Measurements from ENCODE around the gene ADGRL3. TPM values are rescaled to one million over a fixed set of nuclear protein-coding genes. Genes with fewer than 3 reads are reported as not detected.

Gene ADGRL3
- total RNA-seq, 1 donor from 2014 or later = 44.8 TPM

DNA sequence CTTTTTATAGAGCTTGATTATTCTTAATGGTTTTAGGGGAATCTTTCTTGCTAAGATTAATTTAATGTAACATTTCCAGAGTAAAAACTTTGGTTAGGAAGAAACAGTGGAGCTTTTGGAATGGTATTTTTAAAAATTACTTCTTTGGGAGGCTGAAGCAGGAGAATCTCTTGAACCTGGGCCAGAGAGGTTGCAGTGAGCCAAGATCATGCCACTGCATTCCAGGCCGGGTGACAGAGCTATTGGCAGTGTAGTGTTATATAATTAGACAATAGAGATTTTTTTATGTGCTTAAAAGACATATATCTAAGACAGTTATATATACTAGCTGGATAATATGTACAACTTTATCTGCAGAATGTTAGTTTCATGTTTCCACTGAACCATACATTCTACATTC, 585.6 kb downstream of the ADGRL3 start:
- no peak for TF ChIP-seq CTCF (IDR thresholded peaks at IDR 0.05; ENCODE audit: unreplicated experiment)
- no peaks in the 10 kb centered on the region for H3K4me1 Mint-ChIP-seq (ENCODE audit: unreplicated experiment)
- no peak overlapping the region for H3K27ac Mint-ChIP-seq (ENCODE audit: unreplicated experiment)
- no peaks in the 10 kb centered on the region for H3K36me3 Mint-ChIP-seq (ENCODE audit: low read depth, unreplicated experiment)
- H3K9me3 Mint-ChIP-seq (ENCODE audit: unreplicated experiment) = no peaks in the 10 kb centered on the region
- DNase-seq (ENCODE audit: low spot score) = no peak
- no peak overlapping the region for H3K4me3 Mint-ChIP-seq (ENCODE audit: unreplicated experiment)
- no peaks in the 10 kb centered on the region for H3K27me3 Mint-ChIP-seq (ENCODE audit: unreplicated experiment)

DNA sequence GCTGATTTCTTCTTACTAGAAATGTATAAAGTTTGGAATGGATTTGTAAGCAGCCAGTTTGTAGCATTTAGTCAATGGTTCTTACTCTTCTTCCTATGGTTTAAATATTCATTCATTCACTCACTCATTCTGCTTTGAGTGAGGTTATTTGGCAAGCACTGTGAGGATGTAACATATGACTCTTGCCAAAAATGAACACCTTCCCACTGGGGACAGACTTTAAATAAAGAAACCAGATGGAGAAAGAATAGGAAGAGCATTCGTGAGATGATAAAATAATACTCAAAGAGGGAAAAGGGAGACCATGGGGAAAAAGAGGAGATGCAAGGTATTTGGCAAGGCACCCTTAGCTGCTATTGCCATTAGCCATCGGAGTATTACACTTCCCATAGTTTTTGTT, 586.1 kb downstream of the ADGRL3 start:
- H3K4me1 Mint-ChIP-seq (ENCODE audit: unreplicated experiment) = no peaks in the 10 kb centered on the region
- no peaks in the 10 kb centered on the region for H3K27me3 Mint-ChIP-seq (ENCODE audit: unreplicated experiment)
- no peak for DNase-seq (ENCODE audit: low spot score)
- H3K27ac Mint-ChIP-seq (ENCODE audit: unreplicated experiment) = no peak overlapping the region
- H3K36me3 Mint-ChIP-seq (ENCODE audit: low read depth, unreplicated experiment) = no peaks in the 10 kb centered on the region
- TF ChIP-seq CTCF (IDR thresholded peaks at IDR 0.05; ENCODE audit: unreplicated experiment) = no peak
- no peaks in the 10 kb centered on the region for H3K9me3 Mint-ChIP-seq (ENCODE audit: unreplicated experiment)
- no peak overlapping the region for H3K4me3 Mint-ChIP-seq (ENCODE audit: unreplicated experiment)

GRCh38 chr4:61795998-61796397, 595.9 kb downstream of the ADGRL3 start:
- Mint-ChIP-seq H3K4me1 (ENCODE audit: unreplicated experiment) (peaks cover 12% of the 10 kb centered on the region), H3K9me3 (ENCODE audit: unreplicated experiment) (no peaks in the 10 kb centered on the region), H3K4me3 (ENCODE audit: unreplicated experiment) (no peak overlapping the region), H3K36me3 (ENCODE audit: low read depth, unreplicated experiment) (peaks cover 8% of the 10 kb centered on the region), H3K27me3 (ENCODE audit: unreplicated experiment) (peaks cover 4% of the 10 kb centered on the region), H3K27ac (ENCODE audit: unreplicated experiment) (no peak overlapping the region)
- DNase-seq (ENCODE audit: low spot score) = no peak
- no peak for TF ChIP-seq CTCF (IDR thresholded peaks at IDR 0.05; ENCODE audit: unreplicated experiment)

DNA sequence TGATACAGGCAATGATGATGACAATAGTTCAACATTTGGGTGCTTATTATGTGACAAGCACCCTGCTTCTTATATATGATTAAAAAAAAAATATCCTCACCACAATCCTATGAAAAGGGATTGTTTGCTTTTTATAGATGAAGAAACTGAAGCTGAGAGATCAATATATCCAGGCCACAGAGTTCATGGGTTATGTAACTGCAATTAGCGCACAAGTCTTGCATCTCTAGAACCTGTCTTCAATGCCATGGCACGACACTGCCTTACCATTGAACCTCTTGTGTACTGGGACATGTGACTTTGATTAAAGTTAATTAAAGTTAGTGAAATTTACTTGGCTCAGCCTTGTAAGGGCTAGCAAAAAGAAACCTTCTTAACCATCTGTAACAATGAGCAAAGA, 599.7 kb downstream of the ADGRL3 start:
- Mint-ChIP-seq H3K9me3 (ENCODE audit: unreplicated experiment) (no peaks in the 10 kb centered on the region), H3K36me3 (ENCODE audit: low read depth, unreplicated experiment) (no peaks in the 10 kb centered on the region), H3K4me3 (ENCODE audit: unreplicated experiment) (no peak overlapping the region), H3K4me1 (ENCODE audit: unreplicated experiment) (peaks cover 8% of the 10 kb centered on the region), H3K27me3 (ENCODE audit: unreplicated experiment) (peaks cover 2% of the 10 kb centered on the region), H3K27ac (ENCODE audit: unreplicated experiment) (no peak overlapping the region)
- no peak for DNase-seq (ENCODE audit: low spot score)
- no peak for TF ChIP-seq CTCF (IDR thresholded peaks at IDR 0.05; ENCODE audit: unreplicated experiment)

GRCh38 chr4:61805227-61805626, 605.1 kb downstream of the ADGRL3 start:
- Mint-ChIP-seq H3K27ac (ENCODE audit: unreplicated experiment) (no peak overlapping the region), H3K4me1 (ENCODE audit: unreplicated experiment) (no peaks in the 10 kb centered on the region), H3K9me3 (ENCODE audit: unreplicated experiment) (no peaks in the 10 kb centered on the region), H3K36me3 (ENCODE audit: low read depth, unreplicated experiment) (no peaks in the 10 kb centered on the region), H3K27me3 (ENCODE audit: unreplicated experiment) (no peaks in the 10 kb centered on the region), H3K4me3 (ENCODE audit: unreplicated experiment) (no peak overlapping the region)
- TF ChIP-seq CTCF (IDR thresholded peaks at IDR 0.05; ENCODE audit: unreplicated experiment) = no peak
- DNase-seq (ENCODE audit: low spot score) = no peak

All from endothelial cell (in vitro differentiated cells).